Psoas muscle (tissue), 8 donors: ENCODE measurements around the gene TEX54. TPM values are rescaled to one million over a fixed set of nuclear protein-coding genes. Genes with fewer than 3 reads are reported as not detected.

Experiments
- ATAC-seq, 4 donors: fragments of 200-7000 bp; cut with Tn5 transposase; one replicate each; pipeline ENCODE4 v1.9.1; 2020; ENCODE audit warnings: moderate library complexity in 3 of 4, mild to moderate bottlenecking in 2 of 4
- DNase-seq, 2 donors: peaks; one replicate each; pipeline ENCODE4 v3.0.0-alpha.2; 2020
- H3K27ac ChIP-seq: fragments of 200-600 bp; one replicate; pipeline ENCODE4 v1.8.0; 2022
- H3K27me3 ChIP-seq, 3 donors: fragments of 200-600 bp in 1 of 3; one replicate each; pipeline versions ENCODE4 v1.6.1 to v1.8.0; 2013 to 2022; ENCODE audit warnings: low read length in 2 of 3, mild to moderate bottlenecking in 2 of 3, moderate library complexity in 1 of 3; ENCODE audit not compliant: insufficient read depth in 3 of 3
- H3K36me3 ChIP-seq, 2 donors: fragments of 200-600 bp in 1 of 2; one replicate each; pipeline versions ENCODE4 v1.6.1 to v1.8.0; 2013 to 2022; ENCODE audit warnings: low read depth in 1 of 2, mild to moderate bottlenecking in 1 of 2, moderate library complexity in 1 of 2; ENCODE audit not compliant: insufficient read depth in 1 of 2
- H3K4me1 ChIP-seq: fragments of 200-600 bp; one replicate; pipeline ENCODE4 v1.8.0; 2022
- H3K4me3 ChIP-seq: fragments of 200-600 bp; one replicate; pipeline ENCODE4 v1.8.0; 2022; ENCODE audit warnings: mild to moderate bottlenecking
- H3K9me3 ChIP-seq: fragments of 200-600 bp; one replicate; pipeline ENCODE4 v1.8.0; 2022
- WGBS, 3 donors: extraction: QIAGEN DNeasy Blood & Tissue Kit; methylation state at CpG; one replicate each; pipeline versions ENCODE4 v1.1.6 to v1.1.7; 2013; 5-methylcytosine and 5-hydroxymethylcytosine counted together
- intact Hi-C, 2 donors: fragments of 100-400 bp; cut with DNase I; formaldehyde crosslinking; loops; one replicate each; pipeline versions ENCODE4 v1.11.0 to v1.14.2; 2022
- polyA plus RNA-seq, 3 donors: library from polyadenylated mRNA; stranded (reverse); fragments of 200-250 nt; gene quantifications; one replicate each; pipeline ENCODE4 v1.2.3, GENCODE V29; 2013
- total RNA-seq, 4 donors: library from RNA; stranded (reverse); fragmentation: NEBNext Ultra II Directional in 2 of 4; extraction: Animal tissue kit (Norgen Biotek cat#: 25700) in 2 of 4; gene quantifications; one replicate each; pipeline versions ENCODE4 v1.2.1 to v1.2.4, GENCODE V29; 2021 to 2023
- TF ChIP-seq, protein P1 (sequence below): fragments of 200-600 bp; IDR thresholded peaks from one replicate; pipeline ENCODE4 v1.8.0; 2022; ENCODE audit warnings: antibody characterized with exemption
- donor health status: healthy with polysubstance abuse.
- donor health status: DM: no; HTN: no; CAD: no; lungs with moderate emphysema.
- donor health status: Bipolar disorder and iron deficiency.
- donor health status: healthy.
- donor health status: DM: yes; HTN: yes; CAD: no.
- donor health status: DM: no; HTN: no; CAD: no.
- donor health status: DM: no; HTN: no; CAD: no.
- donor health status: DM: yes; HTN: yes; CAD: no.

Gene TEX54
- total and polyA plus RNA-seq, 7 donors: not detected

DNA sequence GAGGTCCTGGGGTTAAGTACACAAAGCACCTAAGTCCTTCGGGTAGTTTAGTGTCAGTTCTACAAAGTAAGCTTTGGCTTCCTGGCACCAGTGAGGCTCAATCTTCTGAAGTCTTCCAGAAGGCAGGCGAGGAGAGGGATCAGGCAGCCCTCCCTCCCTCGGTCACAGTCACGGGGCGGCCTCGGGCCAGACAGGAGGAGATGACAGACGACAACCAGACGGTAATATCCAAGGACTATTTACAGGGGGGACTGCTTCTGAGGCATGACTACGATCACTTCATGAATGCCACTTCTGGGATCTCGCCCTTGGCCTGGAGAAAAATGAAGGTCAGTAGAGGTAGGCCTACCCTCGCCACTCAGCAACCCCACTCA is 40.5 kb downstream of the TEX54 start:
- TF ChIP-seq, protein P1, sequence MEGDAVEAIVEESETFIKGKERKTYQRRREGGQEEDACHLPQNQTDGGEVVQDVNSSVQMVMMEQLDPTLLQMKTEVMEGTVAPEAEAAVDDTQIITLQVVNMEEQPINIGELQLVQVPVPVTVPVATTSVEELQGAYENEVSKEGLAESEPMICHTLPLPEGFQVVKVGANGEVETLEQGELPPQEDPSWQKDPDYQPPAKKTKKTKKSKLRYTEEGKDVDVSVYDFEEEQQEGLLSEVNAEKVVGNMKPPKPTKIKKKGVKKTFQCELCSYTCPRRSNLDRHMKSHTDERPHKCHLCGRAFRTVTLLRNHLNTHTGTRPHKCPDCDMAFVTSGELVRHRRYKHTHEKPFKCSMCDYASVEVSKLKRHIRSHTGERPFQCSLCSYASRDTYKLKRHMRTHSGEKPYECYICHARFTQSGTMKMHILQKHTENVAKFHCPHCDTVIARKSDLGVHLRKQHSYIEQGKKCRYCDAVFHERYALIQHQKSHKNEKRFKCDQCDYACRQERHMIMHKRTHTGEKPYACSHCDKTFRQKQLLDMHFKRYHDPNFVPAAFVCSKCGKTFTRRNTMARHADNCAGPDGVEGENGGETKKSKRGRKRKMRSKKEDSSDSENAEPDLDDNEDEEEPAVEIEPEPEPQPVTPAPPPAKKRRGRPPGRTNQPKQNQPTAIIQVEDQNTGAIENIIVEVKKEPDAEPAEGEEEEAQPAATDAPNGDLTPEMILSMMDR: no peak
- peak in 2 of 4 donors; percentile 1 to 2 for ATAC-seq
- Histone ChIP-seq H3K36me3 (peaks cover 4 to 77% of the 10 kb centered on the region in 2 donors), H3K27me3 (no peaks in the 10 kb centered on the region), H3K9me3 (no peaks in the 10 kb centered on the region), H3K27ac (peak overlapping the region; percentile 76), H3K4me3 (peak overlapping the region; percentile 95), H3K4me1 (peaks cover 26% of the 10 kb centered on the region)
- WGBS, 3 donors: 21 to 28% (median 23%) methylated on average over 11 of the region's 11 CpGs
- intact Hi-C loops: no loop called here
- DNase-seq: no peak

DNA sequence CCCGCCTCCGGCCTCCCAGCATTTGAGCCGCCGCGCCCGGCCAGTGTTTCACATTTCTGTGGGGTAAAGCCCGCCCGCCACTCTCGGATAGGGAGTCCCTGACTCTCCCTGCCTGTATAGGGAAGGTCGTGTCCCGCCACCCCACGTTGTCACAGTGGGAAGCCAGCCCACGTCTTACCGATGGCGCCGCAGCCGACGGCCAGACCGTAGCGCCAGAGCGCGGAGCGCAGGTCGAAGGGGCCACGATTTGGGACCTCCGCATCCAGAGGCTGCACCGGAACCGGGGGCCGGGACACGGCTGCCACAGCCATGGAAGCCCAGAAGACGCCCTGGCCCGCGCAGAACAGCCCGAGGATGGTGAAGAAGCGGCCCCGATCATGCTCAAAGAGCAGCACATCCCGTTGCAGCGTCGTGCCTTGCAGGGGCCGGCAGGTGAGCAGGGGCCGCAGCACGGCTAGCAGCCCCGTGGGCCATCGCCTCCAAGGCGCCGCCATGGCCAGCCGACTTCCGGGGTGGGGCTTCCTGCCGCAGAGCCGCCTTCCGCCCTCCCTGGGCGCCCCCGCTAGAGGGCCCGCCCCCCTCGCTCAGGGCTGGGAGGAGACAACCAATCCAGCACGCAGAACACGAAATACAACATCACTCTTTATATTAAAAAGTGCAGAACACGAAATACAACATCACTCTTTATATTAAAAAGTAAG is 41.0 kb downstream of the TEX54 start, which contains the start of gene TMEM223:
Gene TMEM223, minus strand, starts transcription at position 506 of the 701 bp plus-strand sequence. Its CDS starts 12 bp downstream, at position 494.
- H3K9me3 ChIP-seq: no peaks in the 10 kb centered on the region
- H3K27ac ChIP-seq: peak within 1 kb of the TSS; percentile 76
- H3K36me3 ChIP-seq: peaks cover 4 to 71% of the 10 kb centered on the region in 2 donors
- TF ChIP-seq, protein P1: no peak
- ATAC-seq (peak; percentile 77 to 85 (median 78)), DNase-seq (peak; percentile 90 to 93)
- peak within 1 kb of the TSS; percentile 95 for H3K4me3 ChIP-seq
- intact Hi-C loops: loop anchor here in 1 of 2 donors (2.0 kb wide), 1 partner anchor 13 kb away; the partner anchor contains the start of gene NXF1
- 0 to 1% (median 0%) methylated on average over 55 to 58 of the region's 58 CpGs for WGBS, 3 donors
- H3K4me1 ChIP-seq: peaks cover 26% of the 10 kb centered on the region
- H3K27me3 ChIP-seq: no peaks in the 10 kb centered on the region

DNA sequence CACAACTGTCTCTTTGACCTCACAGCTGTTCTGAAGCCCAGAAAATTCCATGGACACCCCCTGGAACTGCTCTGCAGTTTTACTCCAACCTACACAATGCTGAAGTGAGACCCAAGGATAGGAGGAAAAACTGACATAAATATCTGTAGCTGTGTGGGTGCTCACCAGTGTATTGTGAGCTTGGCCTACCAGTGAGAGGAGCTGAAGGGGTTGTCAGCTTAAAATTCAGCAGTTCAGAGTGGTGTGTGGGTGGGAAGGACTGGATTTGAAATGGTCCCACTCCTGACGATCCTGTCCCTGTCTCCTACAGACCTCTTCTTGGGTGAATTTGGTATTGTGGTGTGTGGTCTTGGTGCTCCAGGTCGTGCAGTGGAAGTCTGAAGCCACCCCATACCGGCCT is 43.1 kb downstream of the TEX54 start:
- TF ChIP-seq, protein P1: no peak
- H3K4me3 ChIP-seq: no peak overlapping the region

DNA sequence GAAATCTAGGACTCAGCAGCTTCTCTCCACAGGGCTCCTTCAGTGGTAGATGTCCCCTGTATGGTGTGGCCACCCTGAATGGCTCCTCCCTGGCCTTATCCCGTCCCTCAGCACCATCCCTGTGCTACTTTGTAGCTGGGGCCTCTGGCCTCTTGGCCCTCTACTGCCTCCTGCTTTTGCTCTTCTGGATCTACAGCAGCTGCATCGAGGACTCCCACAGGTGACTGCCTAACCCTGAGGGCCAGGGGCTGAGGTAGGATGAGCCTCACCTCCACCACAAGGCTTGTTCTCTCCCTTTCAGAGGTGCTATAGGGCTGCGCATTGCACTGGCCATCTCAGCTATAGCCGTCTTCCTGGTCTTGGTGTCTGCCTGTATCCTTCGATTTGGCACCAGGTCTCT is 43.6 kb downstream of the TEX54 start:
- H3K4me1 ChIP-seq: peaks cover 34% of the 10 kb centered on the region
- H3K36me3 ChIP-seq: peaks cover 4 to 70% of the 10 kb centered on the region in 2 donors
- intact Hi-C loops: loop anchor here (5.0 kb wide), 2 partner anchors 43 to 73 kb away; partner anchors contain the start of genes STX5 (in 1 of the 2) and TEX54 (in 1 of the 2)
- no peak for ATAC-seq
- H3K4me3 ChIP-seq: peak overlapping the region; percentile 97
- H3K27ac ChIP-seq: no peak overlapping the region
- H3K9me3 ChIP-seq: no peaks in the 10 kb centered on the region
- TF ChIP-seq, protein P1: no peak
- DNase-seq: no peak
- 63 to 76% (median 68%) methylated on average over 5 of the region's 5 CpGs for WGBS, 3 donors
- H3K27me3 ChIP-seq: no peaks in the 10 kb centered on the region

More for the DNA sequence above, 43.1 kb downstream of the TEX54 start:
- H3K27me3 ChIP-seq: no peaks in the 10 kb centered on the region
- H3K9me3 ChIP-seq: no peaks in the 10 kb centered on the region
- WGBS, 3 donors: 39 to 64% (median 47%) methylated on average over 3 of the region's 3 CpGs
- intact Hi-C loops: loop anchor here (5.0 kb wide), 2 partner anchors 43 to 73 kb away; partner anchors contain the start of genes STX5 (in 1 of the 2) and TEX54 (in 1 of the 2)
- ATAC-seq (no peak), DNase-seq (no peak)
- peaks cover 34% of the 10 kb centered on the region for H3K4me1 ChIP-seq
- peaks cover 4 to 70% of the 10 kb centered on the region in 2 donors for H3K36me3 ChIP-seq
- no peak overlapping the region for H3K27ac ChIP-seq
